ENCODE measurements around the gene PDGFC.
"Not testable (repeated sequence)": the region's sequence is repeated elsewhere in the genome, so short reads cannot be mapped to it uniquely, and the experiment has no call there.

Gene PDGFC

GRCh38 chr4:156901871-156902270 is 69.7 kb downstream of the PDGFC start:
- no peak for DNase-seq (ENCODE audit: low spot score)

GRCh38 chr4:156898373-156899117 is 73.1 kb downstream of the PDGFC start:
- no peak for DNase-seq (ENCODE audit: low spot score)

GRCh38 chr4:156896527-156896926 is 75.1 kb downstream of the PDGFC start:
- DNase-seq (ENCODE audit: low spot score), result no peak

GRCh38 chr4:156894234-156894633 is 77.4 kb downstream of the PDGFC start:
- no peak for DNase-seq (ENCODE audit: low spot score)

- DNase-seq (ENCODE audit: low spot score), result no peak
Observed at GRCh38 chr4:156892805-156893204, 78.8 kb downstream of the PDGFC start.

GRCh38 chr4:156889616-156890594 is 81.7 kb downstream of the PDGFC start:
- no peak for DNase-seq (ENCODE audit: low spot score)

GRCh38 chr4:156888762-156889161 is 82.8 kb downstream of the PDGFC start:
- no peak for DNase-seq (ENCODE audit: low spot score)

GRCh38 chr4:156886481-156886880 is 85.1 kb downstream of the PDGFC start:
- no peak for DNase-seq (ENCODE audit: low spot score)

- DNase-seq (ENCODE audit: low spot score), result no peak
Observed at GRCh38 chr4:156885374-156885773, 86.2 kb downstream of the PDGFC start.

GRCh38 chr4:156884183-156884582 is 87.4 kb downstream of the PDGFC start:
- no peak for DNase-seq (ENCODE audit: low spot score)

- DNase-seq (ENCODE audit: low spot score), result no peak
Observed at GRCh38 chr4:156875704-156876103, 95.9 kb downstream of the PDGFC start.

- no peak for DNase-seq (ENCODE audit: low spot score)
Observed at GRCh38 chr4:156875055-156875454, 96.5 kb downstream of the PDGFC start.

- no peak for DNase-seq (ENCODE audit: low spot score)
Observed at GRCh38 chr4:156873799-156874198, 97.8 kb downstream of the PDGFC start.

- DNase-seq (ENCODE audit: low spot score), result no peak
Observed at GRCh38 chr4:156870861-156871260, 100.7 kb downstream of the PDGFC start.

- no peak for DNase-seq (ENCODE audit: low spot score)
Observed at GRCh38 chr4:156870131-156870530, 101.5 kb downstream of the PDGFC start.

GRCh38 chr4:156866088-156866487 is 105.5 kb downstream of the PDGFC start:
- not testable (repeated sequence) for DNase-seq (ENCODE audit: low spot score)

GRCh38 chr4:156865451-156865850 is 106.1 kb downstream of the PDGFC start:
- DNase-seq (ENCODE audit: low spot score), result no peak

- DNase-seq (ENCODE audit: low spot score), result no peak
Observed at GRCh38 chr4:156858071-156858470, 113.5 kb downstream of the PDGFC start.

- DNase-seq (ENCODE audit: low spot score), result no peak
Observed at GRCh38 chr4:156838761-156839160, 132.8 kb downstream of the PDGFC start.

- no peak for DNase-seq (ENCODE audit: low spot score)
Observed at GRCh38 chr4:156837625-156838345, 133.8 kb downstream of the PDGFC start.

- DNase-seq (ENCODE audit: low spot score), result no peak
Observed at GRCh38 chr4:156832886-156833285, 138.7 kb downstream of the PDGFC start.

- DNase-seq (ENCODE audit: low spot score), result no peak
Observed at GRCh38 chr4:156830351-156830750, 141.2 kb downstream of the PDGFC start.

Measured in NAMALWA (cell line).